ENCODE data around the gene AHRR.

The AHRR gene

GRCh38 chr5:431001-431710 is 109.6 kb downstream of the AHRR start:
- peak; percentile 71 to 72 for DNase-seq

- DNase-seq, result no peak
Observed at GRCh38 chr5:431711-432050, 110.2 kb downstream of the AHRR start.

- DNase-seq, result no peak
Observed at GRCh38 chr5:432201-432927, 110.8 kb downstream of the AHRR start.

GRCh38 chr5:432928-433791 is 111.6 kb downstream of the AHRR start:
- no peak for DNase-seq

GRCh38 chr5:433836-434235 is 112.3 kb downstream of the AHRR start:
- no peak for DNase-seq

GRCh38 chr5:434443-435146 is 113.1 kb downstream of the AHRR start:
- DNase-seq, result no peak

- no peak for DNase-seq
Observed at GRCh38 chr5:435156-435790, 113.8 kb downstream of the AHRR start.

- peak; percentile 36 to 72 for DNase-seq
Observed at GRCh38 chr5:435961-436640, 114.6 kb downstream of the AHRR start.

GRCh38 chr5:436641-436975 is 115.1 kb downstream of the AHRR start:
- DNase-seq, result no peak

GRCh38 chr5:437281-437771 is 115.8 kb downstream of the AHRR start:
- no peak for DNase-seq

GRCh38 chr5:438481-438981 is 117.0 kb downstream of the AHRR start:
- DNase-seq, result no peak

GRCh38 chr5:439181-439580 is 117.7 kb downstream of the AHRR start:
- DNase-seq, result no peak

GRCh38 chr5:439636-440035 is 118.1 kb downstream of the AHRR start:
- DNase-seq, result no peak

- DNase-seq, result no peak
Observed at GRCh38 chr5:440401-441201, 119.1 kb downstream of the AHRR start.

GRCh38 chr5:441996-442334 is 120.5 kb downstream of the AHRR start:
- no peak for DNase-seq

GRCh38 chr5:442335-443238 is 121.1 kb downstream of the AHRR start, which contains the start of gene EXOC3:
EXOC3 (plus strand) TSS chr5:443176; CDS start chr5:446206, 3,030 bp downstream.
- DNase-seq, result peak; percentile 61 to 82

GRCh38 chr5:443239-444151 is 122.0 kb downstream of the AHRR start:
- DNase-seq, result peak; percentile 30 to 42

GRCh38 chr5:444226-444625 is 122.7 kb downstream of the AHRR start:
- DNase-seq, result no peak

- DNase-seq, result no peak
Observed at GRCh38 chr5:445591-445990, 124.1 kb downstream of the AHRR start.

All from SHP77 (cell line).